Esophagus muscularis mucosa (tissue), 4 donors: ENCODE results near the gene IGFBPL1.

Experiments used
- CTCF ChIP-seq, 3 experiments: fragments of 200-600 bp in 2 of 3; fragments of 450-650 bp in 1 of 3; sonication (generic) in 2 of 3; IDR thresholded peaks; one replicate each; pipeline ENCODE4 v1.5.1; 2017 to 2019; ENCODE audit warnings: antibody characterized with exemption in 3 of 3, mild to moderate bottlenecking in 2 of 3, moderate library complexity in 1 of 3
- EP300 ChIP-seq: sonication (generic); formaldehyde crosslinking; IDR thresholded peaks from one replicate; pipeline ENCODE4 v1.6.1; 2017; ENCODE audit warnings: antibody characterized with exemption
- POLR2A ChIP-seq: fragments of 450-650 bp; IDR thresholded peaks from one replicate; pipeline ENCODE4 v1.6.1; 2017; ENCODE audit warnings: antibody characterized with exemption, moderate library complexity, mild to moderate bottlenecking, low read depth
- POLR2AphosphoS5 ChIP-seq, 2 donors: sonication (generic); formaldehyde crosslinking; IDR thresholded peaks; one replicate each; pipeline ENCODE4 v1.6.1; 2017; ENCODE audit warnings: antibody characterized with exemption in 2 of 2

- TF ChIP-seq CTCF (IDR thresholded peaks at IDR 0.05) (no peak), POLR2AphosphoS5 (IDR thresholded peaks at IDR 0.05) (no peak), EP300 (no peak), POLR2A (no peak)
Measured at GRCh38 chr9:38382141-38382540, 42.1 kb downstream of the IGFBPL1 start.
